OCI-LY3 (cell line): ENCODE data around the gene DIP2C.

ENCODE experiments used
- EZH2phosphoT487 ChIP-seq: fragments of 200-600 bp; shearing (Covaris generic); IDR thresholded peaks from 2 replicates; pipeline ENCODE4 v1.6.1; 2018; ENCODE audit warnings: antibody characterized with exemption, mixed run types, low read depth
- TF ChIP-seq, protein P1 (sequence below): fragments of 200-600, 300-600 bp; sonication (generic); IDR thresholded peaks from 2 replicates; pipeline ENCODE4 v1.5.1; 2014; ENCODE audit warnings: antibody characterized with exemption, low read length, low read depth

DNA sequence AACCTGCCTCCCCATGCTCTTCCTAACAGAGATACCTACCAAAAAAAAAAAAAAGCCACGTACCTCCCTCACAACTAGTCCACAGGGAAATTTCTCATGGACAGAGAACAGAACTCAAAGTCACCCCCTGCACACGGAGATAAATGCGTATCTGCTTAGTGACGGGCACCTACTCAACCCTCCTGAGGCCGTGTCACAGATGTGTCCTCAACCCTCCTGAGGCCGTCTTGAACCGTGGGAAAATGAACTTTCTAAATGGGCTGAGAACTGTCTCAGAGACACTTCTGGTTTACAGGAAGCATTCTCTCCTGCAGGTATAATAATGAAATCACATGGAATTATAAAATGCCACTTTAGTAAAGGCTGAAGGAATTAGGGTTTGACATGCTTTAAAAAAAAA lies 155.9 kb downstream of the DIP2C start:
- no peak for TF ChIP-seq EZH2phosphoT487
- TF ChIP-seq, protein P1, sequence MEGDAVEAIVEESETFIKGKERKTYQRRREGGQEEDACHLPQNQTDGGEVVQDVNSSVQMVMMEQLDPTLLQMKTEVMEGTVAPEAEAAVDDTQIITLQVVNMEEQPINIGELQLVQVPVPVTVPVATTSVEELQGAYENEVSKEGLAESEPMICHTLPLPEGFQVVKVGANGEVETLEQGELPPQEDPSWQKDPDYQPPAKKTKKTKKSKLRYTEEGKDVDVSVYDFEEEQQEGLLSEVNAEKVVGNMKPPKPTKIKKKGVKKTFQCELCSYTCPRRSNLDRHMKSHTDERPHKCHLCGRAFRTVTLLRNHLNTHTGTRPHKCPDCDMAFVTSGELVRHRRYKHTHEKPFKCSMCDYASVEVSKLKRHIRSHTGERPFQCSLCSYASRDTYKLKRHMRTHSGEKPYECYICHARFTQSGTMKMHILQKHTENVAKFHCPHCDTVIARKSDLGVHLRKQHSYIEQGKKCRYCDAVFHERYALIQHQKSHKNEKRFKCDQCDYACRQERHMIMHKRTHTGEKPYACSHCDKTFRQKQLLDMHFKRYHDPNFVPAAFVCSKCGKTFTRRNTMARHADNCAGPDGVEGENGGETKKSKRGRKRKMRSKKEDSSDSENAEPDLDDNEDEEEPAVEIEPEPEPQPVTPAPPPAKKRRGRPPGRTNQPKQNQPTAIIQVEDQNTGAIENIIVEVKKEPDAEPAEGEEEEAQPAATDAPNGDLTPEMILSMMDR: no peak
